CD4-positive, alpha-beta T cell treated with Interleukin-10 for 1 hour (primary cell): Measurements from ENCODE around the gene VWC2.

Source experiments
- DNase-seq: peaks from one replicate; pipeline ENCODE4 v3.0.0-alpha.2; 2020

Gene VWC2

DNA sequence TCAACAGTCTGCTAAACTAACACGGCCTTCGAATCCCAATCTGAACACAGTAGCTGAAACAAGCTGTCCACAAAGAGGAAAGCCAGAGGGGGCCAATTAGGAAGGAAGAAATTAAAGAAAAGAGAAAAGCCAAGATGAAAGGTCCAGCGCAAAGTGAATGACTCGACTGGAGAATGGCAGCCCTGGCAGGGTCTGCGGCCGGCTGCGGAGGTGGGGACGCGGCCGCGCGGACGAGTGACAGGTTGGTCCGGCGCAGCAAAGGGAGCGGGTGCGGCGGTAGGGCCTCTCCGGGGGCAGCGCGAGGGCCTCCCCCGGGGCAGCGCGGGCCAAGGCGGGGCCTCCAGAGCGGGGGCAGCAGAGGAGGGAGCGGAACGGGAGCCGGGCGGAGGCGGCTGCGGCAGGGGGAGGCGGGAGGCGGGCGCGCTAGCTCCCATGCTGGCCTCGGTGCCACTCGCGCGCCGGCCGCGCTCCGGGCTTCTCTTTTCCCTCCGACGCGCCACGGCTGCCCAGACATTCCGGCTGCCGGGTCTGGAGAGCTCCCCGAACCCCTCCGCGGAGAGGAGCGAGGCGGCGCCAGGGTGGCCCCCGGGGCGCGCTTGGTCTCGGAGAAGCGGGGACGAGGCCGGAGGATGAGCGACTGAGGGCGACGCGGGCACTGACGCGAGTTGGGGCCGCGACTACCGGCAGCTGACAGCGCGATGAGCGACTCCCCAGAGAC lies at the start of gene VWC2:
Gene VWC2 (plus strand): TSS at position 421 of the 718 bp plus-strand sequence. CDS start 1,798 bp downstream, outside the sequence.
- no peak for DNase-seq

DNA sequence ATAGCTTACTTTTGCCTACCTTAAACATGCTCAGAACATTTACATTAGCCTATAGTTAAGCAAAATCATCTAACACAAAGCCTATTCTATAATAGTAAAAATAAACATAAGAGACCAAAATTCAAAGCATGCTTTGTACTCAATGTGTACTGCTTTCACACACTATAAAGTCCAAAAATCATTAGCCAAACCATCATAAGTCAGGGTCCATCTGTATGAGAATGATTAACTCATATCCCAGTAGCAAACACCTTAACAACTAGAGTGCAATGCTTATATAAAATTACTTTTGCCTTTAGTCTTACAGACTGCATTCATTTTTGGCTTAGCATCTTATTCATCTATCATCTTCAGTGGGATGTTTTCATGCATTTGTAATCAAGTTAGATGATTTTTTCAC lies 49.4 kb upstream of the VWC2 start:
- no peak for DNase-seq

DNA sequence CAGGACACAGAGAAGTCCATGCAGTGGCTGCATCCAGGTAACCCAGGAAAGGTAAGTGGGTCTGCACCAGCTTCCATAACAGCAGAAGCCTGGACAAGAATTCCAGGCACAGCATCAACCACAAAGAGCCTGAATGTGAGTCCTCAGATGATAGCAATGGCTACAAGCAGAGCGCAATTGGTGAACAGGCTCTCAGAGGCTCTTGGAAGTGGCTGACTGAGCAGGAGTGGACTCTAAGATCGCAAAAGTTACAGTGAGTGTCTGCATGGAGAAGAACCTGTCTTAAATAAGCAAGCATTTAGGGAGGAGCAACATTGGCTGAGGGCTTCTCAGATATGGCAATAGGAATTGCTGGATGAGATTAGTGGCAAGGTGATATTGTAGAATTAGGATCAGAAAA lies 41.6 kb upstream of the VWC2 start:
- DNase-seq = no peak

DNA sequence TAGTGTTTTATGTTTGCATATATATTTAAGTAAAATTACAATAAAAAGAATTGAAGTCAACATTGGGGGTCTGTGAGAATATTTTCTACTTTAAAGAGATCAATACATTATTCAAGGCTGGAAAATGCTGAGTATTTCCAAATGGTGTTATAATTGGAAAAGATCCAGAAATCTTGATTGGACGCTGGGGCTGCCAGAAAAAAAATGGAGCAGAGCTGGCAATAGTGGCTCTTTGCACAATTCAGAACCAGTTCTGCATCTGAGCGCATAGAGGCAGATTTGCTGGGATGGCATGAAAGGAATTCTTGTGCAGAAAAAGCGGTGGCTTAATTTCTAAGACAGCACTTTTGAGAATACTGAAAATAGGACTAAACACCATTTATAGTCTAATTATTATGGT lies 10.8 kb upstream of the VWC2 start:
- DNase-seq = no peak

DNA sequence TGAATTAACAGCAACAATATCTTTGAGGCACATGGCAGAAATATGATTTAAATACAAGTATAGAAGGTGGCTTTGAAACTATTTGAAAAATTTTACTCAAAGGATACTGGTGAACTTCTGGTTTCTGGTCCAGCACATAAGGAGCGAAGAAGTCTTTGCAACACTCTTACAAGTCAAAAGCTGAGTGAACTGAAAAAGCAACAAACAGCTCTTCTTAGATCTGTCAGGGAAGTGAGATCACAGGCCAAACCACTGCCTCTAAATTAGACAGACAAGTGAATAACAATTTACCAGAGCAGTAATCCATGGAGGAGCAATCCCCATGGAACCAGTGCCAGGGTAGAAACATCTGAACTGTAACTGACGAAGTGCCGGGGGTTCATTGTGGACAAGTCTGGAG lies 9.6 kb upstream of the VWC2 start:
- DNase-seq = no peak

DNA sequence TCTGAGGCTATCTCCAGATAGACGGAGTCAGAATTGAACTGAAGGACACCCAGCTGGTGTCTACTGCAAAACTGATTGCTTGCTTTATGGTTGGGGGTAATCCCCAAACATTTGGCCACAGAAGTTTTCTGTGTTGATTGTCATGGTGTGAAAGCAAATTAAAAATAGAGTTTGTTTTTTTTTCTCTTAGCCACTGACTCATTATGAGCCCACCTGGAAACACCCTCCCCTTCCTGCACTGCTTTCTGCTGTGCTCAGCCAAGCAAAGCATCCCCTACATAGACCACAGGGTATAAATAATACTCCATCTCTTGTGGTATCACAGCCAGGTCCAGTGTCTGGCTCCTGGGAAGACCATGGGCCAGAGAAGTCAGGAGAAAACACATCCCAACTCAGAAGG lies 6.5 kb upstream of the VWC2 start:
- no peak for DNase-seq

DNA sequence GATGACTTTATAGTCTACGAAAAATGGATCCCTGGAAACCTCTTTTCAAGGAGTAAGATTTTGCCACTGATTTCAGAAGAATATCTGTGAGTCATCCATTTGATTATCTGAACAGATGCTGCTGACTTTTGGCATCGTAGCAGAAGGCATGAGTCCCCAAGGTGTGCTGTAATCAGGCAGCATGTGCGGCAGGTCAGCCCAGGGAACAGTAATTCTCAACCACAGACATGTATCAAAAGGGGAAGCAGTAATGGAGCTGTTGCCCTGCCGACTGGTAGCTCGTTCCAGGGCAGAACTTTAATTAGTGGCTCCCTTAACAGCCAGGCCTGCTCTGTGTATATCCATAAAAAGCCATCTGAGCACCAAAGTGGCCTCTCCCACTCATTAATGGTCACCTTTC lies 5.7 kb upstream of the VWC2 start:
- no peak for DNase-seq

DNA sequence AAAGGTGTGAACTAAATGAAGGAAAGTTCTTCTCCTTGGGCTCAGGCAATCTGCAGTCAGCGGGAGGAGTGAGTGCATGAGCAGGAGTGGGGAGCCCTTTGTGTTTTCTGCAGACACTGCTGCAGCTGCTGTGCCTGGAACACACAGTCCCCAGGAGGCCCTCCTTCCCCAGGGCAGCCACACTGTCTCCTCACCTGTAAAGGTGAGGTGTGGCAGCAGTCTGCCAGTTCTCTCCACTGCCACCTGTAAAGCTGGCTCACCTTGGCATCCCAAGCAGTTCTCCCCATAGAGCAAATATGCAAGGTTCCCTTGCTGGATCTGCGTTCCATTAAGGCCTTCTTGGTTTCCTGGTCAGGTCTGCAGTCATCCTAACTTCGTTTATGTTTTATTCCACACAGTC lies 5.2 kb upstream of the VWC2 start:
- DNase-seq = no peak

DNA sequence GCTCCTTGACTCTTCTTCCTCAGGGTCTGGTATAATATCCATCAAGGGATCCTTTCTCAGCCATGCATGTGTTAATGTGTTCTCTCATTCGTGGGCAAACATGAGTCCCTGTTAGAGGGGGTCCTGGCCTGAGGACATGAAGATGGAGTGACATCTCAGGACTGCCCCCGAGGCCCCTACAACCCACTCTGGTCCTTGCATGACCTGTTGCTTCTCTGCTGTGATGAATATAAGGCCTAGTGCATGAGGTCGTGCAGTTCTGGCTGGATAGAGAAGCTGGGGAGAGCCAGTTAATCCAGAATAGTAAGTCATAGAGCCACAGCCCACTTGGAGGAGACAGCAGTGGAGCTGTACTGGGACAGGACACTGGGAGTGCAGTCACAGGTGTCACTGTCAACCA lies 4.6 kb upstream of the VWC2 start:
- DNase-seq = no peak

DNA sequence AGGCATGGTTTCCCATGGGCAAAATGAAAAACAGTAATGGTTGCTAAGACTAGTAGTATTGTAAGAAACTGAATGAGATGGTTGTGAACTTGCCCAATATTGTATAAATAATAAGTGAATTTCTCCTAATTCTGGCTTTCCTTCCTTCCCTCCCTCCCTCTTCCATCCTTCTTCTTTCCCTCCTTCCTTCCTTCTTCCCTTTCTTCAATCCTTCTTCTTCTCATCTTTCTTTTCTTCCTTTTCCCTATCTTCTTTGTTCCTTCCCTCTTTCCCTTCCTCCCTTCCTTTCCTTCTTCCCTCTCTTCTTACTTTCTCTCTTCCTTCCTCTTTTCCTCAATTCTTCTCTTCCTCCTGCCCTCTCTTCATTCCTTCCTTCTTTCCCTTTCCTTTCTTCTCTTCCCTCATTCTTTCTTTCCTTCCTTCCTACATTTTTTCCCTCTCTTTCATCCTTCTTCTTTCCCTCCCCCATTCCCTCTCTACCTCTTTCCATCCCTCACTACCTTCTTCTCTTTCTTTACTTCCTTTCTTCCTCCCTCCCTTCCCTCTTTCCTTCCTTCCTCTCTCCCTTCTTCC lies 4.1 kb upstream of the VWC2 start:
- no peak for DNase-seq

DNA sequence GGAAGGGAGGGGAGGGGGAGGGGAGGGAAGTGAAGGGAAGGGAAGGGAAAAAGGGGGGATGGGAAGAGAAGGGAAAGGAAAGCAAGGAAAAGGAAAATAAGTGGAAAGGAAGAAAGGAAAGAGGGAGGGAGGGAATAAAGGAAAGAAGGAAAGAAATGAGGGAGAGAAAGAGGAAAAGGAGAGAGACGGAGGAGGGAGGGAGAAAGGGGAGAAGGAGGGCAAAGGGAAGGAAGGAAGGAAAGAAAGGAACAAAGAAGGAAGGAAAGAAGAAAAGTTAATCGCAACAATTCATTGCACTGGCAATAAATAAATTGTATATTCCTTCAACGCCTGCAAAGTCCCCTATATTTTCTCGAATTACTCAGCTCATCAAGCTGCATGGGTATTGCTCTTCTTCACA lies 2.6 kb upstream of the VWC2 start:
- DNase-seq = no peak

DNA sequence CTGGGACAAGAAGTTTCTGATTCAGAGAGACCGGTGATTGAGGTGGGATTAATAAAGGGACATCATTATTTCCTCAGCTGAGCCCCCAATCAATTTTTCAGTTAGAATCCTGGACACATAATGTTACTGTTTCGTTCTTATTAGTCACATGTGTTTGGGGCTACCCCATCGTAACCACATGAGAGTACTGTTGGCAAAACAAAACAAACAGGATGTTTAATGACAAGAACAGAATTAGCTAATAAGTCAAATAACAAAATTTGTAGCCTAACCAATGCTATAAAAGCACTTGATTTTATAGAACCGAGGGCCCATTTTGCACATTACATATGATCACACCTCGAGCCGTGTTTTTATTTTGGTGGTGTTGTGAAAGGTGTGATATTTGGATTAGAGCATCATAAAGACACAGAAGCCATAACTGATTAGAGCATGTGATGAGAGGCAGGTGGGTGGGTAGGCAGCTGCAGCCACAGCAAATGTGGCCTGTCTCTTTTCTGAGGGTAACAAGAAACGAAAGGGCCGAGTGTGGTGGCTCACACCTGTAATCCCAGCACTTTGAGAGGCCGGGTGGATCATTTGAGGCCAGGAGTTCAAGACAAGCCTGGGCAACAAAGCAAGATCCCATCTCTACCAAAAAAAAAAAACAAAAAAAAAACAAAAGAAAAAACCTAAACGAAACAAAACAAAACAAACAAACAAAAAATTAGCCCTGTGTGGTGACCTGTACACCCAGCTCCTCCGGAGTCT lies 1.8 kb upstream of the VWC2 start:
- no peak for DNase-seq

DNA sequence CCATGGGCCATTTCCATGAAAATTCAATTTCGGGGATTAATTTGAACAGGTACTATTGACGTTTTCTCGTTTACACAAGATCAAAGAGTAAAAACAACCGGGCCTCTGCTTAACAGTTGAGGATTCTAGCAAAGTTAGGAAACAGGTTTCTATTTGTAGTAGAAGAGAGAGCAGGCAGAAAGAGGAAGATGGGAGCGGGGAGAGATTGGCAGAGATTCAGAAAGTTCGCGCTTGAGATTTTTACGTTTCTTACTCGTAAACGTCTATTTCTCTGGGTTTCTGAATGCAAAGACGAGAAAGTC lies 571 bp upstream of the VWC2 start:
- no peak for DNase-seq

DNA sequence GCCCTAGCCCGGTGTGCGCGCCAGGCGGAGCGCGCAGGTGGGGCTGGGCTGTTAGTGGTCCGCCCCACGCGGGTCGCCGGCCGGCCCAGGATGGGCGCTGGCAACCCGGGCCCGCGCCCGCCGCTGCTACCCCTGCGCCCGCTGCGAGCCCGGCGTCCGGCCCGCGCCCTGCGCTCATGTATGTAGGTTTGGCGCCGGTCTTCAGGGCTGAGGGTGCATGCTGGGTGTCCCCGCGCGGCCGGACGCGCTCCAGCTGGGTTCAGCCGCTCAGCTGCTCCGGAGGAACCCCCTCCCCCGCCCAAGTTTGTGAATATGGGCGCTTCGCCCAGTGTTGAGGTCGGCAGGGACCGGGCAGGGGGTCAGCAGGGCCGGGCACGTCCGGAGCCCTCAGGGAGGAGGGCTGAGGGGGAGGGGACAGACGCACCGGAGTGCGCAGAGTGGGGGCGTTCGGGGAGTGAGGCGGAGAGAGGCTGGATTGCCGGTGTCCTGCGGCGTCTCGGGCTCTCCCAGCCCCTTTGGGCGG lies 559 bp downstream of the VWC2 start:
- DNase-seq = no peak

DNA sequence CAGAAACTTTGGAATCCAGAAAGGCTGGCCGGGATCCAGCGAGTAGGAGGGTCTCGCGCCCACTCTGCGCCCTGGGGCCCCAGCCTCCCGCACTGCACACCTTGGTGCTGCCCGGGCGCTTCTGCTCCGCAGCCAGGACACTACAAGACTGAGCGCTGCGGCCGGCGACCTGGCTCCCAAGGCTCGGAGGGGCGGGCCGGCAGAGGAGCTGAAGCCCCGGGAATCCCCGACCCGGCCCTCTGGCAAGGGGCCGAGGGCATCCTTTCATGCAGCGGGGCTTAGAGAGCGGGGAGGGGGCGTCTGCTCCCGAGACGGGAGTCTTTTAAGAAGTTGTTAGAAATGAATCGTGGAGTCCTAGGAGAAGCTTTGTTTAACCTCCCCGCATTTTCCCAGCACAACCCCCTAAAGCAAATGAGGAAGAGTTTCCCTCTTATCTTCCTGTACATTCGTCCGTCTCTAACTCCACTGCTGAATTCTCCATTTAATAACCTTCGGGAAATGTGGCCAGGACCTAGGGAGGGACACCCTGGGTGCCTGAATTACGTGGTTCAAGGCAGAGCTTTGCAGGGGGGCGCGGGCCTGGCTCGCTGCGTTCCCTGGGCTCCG lies 1.1 kb downstream of the VWC2 start:
- no peak for DNase-seq

DNA sequence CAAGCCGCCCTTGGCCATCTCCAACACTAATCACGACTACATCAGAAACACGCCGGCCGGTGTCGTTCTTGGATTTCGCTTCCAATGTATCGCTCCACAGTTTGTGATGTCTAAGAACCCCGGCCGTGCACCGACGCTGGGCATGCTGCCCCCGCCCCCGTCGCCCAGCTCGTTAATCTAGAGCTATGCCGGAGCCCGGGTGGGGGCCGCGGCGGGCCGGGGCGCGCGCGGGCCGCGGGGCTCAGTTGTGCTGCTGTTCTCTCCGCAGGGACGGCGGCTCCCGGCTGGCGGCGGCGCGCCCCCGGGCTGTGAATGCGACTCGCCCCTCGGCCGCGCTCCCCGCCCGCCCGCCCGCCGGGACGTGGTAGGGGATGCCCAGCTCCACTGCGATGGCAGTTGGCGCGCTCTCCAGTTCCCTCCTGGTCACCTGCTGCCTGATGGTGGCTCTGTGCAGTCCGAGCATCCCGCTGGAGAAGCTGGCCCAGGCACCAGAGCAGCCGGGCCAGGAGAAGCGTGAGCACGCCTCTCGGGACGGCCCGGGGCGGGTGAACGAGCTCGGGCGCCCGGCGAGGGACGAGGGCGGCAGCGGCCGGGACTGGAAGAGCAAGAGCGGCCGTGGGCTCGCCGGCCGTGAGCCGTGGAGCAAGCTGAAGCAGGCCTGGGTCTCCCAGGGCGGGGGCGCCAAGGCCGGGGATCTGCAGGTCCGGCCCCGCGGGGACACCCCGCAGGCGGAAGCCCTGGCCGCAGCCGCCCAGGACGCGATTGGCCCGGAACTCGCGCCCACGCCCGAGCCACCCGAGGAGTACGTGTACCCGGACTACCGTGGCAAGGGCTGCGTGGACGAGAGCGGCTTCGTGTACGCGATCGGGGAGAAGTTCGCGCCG lies 1.9 kb downstream of the VWC2 start:
- DNase-seq = no peak

DNA sequence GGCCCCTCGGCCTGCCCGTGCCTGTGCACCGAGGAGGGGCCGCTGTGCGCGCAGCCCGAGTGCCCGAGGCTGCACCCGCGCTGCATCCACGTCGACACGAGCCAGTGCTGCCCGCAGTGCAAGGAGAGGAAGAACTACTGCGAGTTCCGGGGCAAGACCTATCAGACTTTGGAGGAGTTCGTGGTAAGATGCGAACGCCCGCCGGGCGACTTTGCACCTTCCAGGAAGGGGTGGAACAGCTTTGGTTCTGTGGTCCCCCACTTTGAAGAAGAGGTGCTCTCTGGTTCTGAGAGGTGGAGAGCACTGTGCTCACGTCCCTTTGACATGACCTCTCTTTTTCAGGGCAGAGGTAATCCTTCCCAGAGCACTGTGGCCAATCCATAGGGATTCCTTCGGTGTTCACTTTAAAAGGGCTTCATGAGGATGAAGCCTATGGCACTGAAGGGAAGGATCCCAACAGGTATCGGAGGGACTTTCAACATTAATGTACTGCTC lies 2.6 kb downstream of the VWC2 start:
- DNase-seq = no peak

DNA sequence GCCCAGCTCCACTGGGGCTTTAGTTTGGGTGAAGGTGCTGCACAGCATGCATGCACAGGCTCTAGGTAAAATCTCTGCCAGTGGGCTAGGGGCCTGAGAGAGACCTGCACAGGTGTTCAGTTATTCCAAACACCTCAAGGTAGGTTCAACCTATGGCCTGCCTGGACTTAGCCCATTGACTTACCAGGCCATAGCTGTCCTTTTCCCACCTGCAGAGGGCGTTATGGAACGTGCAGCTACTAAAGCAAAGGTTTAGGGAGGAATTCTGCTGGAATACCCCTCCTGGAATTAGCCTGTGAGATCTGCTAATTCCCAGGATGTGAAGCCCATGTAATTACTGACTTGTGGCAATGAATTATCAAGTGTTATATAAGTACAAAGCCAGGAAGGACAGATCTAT lies 3.6 kb downstream of the VWC2 start:
- DNase-seq = no peak

DNA sequence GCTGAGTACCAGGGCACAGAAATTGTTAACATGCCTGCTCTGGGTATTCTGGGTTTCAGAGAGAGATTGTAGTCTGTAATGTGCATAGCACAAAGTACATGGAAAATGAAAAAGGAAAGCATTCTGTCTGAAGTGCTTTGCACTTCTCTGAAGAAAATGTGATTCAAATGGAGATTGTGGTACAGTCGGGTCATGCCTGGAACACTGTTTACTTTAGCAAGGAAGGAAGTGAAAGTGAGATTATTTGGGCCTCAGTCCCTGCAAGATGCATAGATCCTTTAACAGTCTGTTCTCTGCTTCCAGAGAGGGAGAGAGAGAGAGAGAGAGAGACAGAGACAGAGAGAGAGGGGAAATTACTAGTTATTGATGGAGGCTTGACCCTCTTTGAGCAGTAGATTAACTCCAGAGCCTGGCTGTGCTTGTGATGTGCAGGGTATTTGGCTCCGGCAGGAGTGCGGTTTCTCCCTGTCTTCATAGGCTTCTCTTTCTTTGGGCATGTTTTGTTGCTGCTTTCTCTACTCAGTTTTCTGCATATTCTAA lies 5.4 kb downstream of the VWC2 start:
- DNase-seq = no peak

DNA sequence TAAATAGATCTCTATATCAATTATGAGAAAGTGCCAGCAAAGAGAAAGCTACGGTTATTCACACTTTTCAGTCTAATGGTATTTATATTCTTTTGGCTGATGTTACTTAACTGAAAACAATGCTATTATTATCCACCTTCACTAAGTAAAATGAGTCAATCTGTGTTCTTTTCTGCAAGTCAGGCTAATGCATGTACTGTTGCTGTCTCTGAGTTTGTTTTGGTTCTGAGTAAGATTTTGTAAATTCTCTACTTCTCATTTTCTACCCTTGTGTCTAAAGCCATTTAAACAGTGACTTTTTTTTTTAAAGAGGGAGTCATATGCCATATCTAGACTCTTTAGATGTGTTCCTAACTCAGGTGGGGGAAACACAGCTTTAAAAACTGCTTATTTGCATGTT lies 7.5 kb downstream of the VWC2 start:
- DNase-seq = no peak

DNA sequence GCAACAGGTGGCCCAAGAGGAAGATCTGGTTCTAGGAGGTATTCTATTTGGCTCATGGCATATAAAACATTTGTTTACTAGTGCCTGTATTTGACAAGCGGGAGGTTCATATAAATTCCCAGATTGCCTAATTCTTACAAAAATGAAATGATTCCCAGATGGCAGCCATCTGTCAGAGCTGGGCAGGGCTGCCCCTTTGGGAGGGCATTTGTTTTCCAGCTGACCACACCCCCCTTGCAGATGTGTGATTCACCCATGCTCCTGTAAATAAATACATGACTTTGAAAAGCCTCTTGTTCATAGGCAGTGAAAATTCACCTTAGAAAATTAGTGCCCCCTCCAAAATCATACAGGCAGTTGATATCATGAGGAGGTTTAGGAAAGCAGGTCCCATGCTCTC lies 8.6 kb downstream of the VWC2 start:
- no peak for DNase-seq

DNA sequence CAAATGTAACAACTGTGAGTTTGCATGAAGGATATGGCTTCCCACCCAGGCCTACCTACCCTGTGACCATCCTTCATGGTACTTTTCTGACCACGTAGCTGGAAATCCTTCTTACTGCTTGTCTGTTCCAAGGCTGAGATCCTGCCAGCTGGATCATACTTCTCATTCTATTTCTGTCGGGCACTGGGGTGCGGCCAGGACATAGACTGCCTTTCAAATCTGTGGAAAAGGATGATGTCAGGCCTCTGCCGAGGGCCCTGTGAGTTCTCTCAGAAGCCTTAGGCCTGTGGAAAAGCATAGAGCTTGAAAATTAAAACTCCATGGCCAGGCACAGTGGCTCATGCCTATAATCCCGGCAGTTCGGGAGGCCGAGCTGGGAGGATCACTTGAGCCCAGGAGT lies 10.0 kb downstream of the VWC2 start:
- no peak for DNase-seq
